Uterus (tissue), 2 donors: ENCODE data around the gene IFIT3.

ENCODE experiments used
- POLR2A ChIP-seq, 2 donors: fragments of 450-650 bp; IDR thresholded peaks; one replicate each; pipeline ENCODE4 v1.6.1; 2016; ENCODE audit warnings: antibody characterized with exemption in 2 of 2, mild to moderate bottlenecking in 1 of 2, moderate library complexity in 1 of 2
- TF ChIP-seq, protein P1 (sequence below), 4 experiments: fragments of 200-600 bp in 2 of 4; fragments of 450-650 bp in 2 of 4; sonication (generic) in 2 of 4; IDR thresholded peaks; one replicate each; pipeline ENCODE4 v1.5.1; 2016 to 2019; ENCODE audit warnings: antibody characterized with exemption in 4 of 4, mild to moderate bottlenecking in 2 of 4, moderate library complexity in 1 of 4

DNA sequence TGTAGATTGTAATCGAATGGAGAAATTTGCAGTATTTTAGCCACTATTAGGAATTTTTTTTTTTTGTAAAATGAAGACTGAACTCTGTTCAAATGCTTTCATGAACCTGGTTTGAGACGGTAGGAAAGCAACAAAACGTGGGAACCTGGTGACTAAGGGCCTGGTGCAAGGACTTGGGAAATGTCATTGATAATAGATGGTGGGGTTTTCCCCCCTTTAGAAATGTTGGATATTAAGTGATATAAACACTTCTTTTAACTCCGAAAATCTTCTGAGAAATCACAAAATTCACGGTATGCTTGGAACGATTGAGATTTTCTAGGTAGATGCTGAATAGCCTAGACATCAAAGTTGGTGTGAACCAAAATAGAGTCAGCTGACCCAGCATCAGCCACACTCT is 19.5 kb upstream of the IFIT3 start:
- no peak for TF ChIP-seq POLR2A (IDR thresholded peaks at IDR 0.05)
- TF ChIP-seq, protein P1, sequence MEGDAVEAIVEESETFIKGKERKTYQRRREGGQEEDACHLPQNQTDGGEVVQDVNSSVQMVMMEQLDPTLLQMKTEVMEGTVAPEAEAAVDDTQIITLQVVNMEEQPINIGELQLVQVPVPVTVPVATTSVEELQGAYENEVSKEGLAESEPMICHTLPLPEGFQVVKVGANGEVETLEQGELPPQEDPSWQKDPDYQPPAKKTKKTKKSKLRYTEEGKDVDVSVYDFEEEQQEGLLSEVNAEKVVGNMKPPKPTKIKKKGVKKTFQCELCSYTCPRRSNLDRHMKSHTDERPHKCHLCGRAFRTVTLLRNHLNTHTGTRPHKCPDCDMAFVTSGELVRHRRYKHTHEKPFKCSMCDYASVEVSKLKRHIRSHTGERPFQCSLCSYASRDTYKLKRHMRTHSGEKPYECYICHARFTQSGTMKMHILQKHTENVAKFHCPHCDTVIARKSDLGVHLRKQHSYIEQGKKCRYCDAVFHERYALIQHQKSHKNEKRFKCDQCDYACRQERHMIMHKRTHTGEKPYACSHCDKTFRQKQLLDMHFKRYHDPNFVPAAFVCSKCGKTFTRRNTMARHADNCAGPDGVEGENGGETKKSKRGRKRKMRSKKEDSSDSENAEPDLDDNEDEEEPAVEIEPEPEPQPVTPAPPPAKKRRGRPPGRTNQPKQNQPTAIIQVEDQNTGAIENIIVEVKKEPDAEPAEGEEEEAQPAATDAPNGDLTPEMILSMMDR (IDR thresholded peaks at IDR 0.05), result no peak
